Femur (tissue), 1 donor: Measurements from ENCODE around the gene NSG1.

Experiments used
- DNase-seq: peaks from one replicate; pipeline ENCODE4 v3.0.0-alpha.2; 2017

Gene NSG1

DNA sequence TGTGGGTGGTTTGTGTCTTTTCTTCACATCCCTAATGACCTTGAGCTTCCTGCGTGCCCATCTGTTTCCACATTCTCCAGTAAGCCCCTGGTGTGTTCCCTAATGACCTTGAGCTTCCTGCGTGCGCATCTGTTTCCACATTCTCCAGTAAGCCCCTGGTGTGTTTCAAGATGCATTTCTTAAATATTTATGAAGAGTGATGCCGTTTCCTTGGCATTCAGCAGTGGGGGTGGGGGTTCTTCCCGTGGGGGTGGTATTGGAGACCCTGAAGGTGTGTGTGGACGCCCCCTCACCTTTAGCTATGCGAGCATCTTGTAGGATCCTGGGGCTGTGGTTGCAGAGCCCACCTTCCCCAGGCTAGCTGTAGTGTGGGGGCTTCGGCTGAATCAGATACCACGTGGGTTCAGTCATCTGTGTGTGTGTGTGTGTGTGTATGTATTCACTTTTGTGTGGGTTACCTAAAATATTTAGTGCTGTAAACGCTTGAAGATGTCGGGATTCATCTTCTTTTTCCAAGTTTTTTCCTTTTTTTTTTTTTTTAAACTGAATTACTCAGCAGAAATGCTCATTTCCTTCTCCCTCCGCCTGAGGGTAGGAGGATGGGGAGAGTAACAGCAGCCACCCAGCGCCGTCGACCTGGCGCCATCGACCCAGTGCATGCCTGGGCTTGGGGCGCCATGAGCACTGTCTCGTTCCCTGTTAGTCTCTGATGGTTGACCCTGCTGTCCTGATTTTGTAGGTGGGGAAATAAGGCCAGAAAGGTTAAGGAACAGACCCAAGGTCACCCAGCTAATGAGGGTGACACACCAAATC, 9.9 kb downstream of the NSG1 start:
- no peak for DNase-seq

DNA sequence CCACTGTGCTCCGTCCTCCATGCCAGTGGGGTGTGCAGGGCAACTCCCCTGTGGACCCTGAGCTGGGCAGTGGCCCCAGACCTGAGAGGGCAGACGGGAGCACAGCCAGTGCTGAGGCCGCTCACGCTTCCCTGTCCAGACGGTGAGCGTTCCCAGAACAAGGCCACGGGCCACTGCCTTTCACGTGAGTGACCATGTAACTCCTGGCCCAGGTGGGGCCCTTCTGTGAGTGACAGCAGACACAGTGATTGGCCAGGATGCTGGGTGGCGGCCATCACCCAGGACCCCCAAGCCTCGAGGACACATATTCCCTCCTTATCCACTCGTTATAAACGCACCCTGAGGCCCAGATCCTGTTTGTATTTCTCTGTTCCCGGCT, 10.5 kb downstream of the NSG1 start:
- DNase-seq, result no peak

DNA sequence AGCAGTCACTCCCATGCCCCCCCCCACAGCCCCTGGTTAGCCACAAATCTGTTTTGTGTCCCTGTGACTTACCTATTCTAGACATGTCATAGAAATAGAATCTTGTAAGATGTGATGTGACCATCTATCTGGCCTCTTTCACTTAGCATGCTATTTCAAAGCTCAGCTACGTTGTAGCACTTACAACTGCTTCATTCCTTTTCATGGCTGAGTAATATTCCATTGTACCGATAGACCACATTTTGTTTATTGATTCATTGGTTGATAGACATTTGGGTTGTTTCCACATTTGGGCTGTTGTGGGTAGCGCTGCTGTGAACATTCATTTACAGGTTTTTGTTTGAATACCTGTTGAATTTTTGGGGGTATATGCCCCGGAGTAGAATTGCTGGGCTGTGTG, 11.5 kb downstream of the NSG1 start:
- no peak for DNase-seq

DNA sequence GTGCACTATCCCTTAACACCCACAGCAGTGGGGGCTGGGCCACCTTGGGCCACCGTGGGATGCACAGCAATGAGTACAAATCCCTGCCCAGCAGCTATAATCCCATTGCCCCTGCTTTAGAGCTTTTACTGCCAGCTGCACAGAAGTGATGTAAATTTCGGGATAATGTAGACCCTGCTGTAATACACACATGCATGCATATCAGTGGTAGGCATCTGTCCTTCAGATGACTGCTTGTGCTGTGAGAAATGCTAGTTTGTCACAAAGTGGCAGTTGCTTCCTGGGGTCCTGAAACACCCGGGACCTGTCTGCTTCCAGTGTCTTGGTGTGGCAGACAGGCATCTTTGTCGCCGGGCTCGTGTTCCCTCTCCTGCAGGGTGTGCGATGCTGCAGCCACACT, 14.1 kb downstream of the NSG1 start:
- no peak for DNase-seq

DNA sequence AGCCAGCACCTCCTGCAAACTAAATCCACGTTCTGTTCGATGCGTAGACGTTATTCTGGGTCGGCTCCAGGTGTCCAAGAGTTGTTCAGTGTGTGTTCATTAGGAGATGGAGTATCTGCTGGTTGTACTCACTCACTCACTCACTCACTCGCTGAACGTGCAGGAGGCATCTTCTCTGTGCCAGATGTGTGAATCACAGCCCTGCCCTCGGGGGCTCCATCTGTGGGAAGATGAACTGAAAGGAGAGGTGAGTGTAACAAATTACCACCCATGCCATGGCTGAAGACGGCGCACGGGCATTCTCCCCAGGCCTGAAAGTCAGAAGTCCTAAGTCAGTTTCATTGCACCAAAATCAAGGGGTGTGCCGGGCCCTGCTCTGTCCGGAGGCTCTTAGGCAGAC, 16.1 kb downstream of the NSG1 start:
- DNase-seq, result no peak

DNA sequence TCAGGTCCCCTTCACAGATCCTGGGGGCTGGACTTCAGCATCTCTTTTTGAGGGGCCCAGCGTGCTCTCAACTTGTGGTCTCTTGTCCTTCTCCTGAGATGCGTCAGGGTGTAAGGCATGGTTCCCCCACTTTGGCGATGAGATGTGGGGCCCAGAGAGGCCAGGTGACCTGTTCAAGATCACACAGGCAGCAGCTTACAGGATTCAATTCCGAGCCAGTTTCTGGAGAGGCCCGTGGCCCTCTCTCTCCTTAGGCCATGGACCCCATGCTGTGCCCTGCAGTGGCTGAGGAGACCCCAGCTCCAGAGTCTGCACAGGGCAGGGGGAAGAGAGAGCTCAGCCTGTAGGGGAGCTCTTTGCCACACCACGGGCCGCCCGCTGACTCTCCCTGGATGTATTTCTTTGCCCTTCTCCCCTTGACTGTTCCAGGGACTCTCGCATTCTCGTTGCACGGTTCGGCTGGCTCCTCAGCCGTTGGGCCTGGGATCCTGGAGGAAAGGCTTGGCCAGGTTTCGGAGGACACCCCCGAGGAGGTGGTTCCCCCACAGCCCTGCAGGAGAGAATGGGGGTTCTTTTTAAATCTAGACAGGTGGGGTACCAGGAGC, 18.6 kb downstream of the NSG1 start:
- no peak for DNase-seq

DNA sequence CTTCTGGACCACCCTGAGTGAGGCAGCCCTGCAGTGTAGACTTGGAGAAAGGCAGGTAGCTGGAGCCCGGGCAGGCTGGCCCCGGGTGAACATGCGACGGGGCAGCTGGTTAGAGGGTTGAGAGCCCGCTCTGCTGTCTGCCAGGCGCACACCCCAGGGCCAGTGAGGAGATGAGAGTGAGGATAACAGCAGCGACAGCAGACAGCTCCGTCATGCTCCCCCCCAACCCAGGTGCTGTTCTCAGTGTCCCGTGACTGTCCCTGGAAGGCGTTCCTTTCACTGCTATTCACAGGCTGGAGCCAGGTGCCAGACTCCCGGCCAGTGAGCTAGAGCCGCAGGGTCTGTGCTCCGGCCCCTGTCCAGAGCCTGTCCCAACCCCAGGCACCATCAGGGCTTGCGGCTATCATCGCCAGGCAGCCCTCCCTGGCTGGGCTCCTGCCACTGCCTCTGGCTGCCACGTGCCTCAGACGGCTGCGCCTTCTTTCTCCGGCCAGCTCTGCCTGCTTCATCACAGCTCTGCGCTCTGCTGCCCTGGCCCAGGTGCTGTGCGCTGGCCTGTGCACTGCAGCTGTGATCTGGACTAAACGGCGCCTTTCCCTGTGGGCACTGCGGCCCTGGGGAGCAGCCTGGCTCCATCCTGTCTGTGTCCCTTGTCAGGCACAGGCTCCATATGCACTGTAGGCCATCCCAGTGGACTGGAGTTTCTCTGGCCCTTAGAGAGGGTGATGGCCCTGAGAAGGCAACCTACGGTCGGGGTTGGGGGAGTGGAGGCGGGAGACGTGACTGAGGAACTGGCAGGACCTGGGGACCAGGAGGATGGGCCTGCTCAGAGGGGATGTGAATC, 19.8 kb downstream of the NSG1 start:
- no peak for DNase-seq

DNA sequence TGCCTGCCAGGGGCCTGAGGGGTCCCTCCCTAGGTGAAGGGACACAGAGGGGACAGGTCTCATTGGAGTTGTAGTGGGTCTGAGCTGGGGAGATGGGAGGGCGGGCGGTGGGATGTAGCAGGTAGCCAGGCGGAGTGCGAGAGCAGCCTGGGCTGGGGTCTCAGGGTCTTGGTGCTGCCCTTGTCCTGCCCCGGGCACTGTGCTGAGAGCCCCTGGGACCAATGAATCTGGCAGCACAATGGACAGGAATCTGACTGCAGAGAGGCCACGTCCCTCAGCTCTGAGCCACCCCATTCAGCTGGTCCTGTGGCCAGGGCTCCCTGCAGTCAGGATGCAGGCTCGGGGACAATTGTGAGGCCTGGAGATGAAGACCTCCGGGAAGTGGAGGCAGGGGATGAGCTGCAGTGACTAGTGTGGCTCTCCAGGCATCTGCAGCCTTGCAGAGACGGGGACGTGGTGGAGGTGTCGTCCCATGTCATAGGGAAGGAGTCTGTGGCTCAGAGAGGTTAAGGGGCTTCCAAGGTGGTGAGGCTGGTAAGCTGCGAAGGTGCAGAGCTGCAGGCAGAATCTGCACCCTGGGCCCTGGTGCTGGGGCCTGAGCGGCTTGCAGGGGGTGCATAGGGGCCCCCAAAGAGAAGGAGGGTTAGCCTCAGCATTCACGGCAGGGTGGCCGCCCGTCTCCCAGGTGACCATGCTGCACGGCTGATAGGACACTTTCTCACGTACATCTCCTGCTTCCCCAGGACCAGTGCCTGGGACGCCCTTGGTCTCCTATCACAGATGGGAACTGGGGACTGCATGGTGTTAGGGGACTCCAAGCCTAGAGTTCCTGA, 20.6 kb downstream of the NSG1 start:
- DNase-seq, result no peak

DNA sequence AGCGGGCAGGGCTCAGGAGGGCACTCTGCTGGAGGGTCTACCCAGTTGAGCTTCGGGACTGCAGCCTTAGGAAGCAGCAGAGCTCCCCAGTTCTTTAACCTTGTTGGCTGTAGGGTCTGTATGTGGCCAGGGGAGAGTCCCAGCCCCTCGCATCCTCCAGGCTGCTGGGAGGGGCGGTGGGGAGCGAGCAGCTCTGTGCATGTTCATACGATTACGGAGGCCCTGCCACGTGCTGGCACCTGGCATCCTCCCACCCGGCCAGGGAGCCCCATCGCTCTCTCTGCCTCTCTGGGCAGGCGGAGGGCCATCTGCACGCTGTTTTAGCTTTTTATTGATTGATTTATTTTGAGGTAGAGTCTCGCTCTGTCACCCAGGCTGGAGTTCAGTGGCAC, 21.2 kb downstream of the NSG1 start:
- no peak for DNase-seq

DNA sequence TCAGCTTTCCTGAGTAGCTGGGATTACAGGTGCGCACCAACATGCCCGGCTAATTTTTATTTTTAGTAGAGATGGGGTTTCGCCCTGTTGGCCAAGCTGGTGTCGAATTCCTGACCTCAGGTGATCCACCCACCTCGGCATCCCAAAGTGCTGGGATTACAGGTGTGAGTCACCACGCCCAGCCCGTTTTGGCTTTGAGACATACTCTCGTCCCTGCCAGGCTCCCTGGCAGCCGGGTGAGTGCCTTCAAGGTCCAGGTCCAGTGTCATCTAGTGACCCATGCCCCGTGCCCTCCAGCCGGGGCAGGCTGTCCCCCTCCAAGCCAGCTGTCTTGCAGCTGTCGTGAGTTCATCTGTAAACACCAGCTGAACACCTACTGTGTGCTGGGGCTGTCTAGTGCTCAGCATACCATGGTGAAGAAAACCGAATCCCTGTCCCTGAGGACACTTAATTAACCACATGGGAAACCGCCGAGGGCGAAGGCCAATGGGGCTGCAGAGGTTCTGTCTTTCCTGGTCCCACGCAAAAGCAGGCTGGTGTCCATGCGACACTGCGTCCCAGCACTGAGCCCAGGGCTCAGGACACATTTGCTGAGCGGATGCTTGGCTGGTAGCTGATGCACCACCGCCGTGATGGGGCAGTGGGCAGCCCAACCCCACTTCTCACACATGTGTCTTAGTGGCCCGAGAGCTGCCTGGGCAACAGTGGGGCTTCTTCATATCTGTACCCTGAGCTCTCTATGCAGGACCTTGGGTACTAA, 21.9 kb downstream of the NSG1 start:
- DNase-seq, result no peak

DNA sequence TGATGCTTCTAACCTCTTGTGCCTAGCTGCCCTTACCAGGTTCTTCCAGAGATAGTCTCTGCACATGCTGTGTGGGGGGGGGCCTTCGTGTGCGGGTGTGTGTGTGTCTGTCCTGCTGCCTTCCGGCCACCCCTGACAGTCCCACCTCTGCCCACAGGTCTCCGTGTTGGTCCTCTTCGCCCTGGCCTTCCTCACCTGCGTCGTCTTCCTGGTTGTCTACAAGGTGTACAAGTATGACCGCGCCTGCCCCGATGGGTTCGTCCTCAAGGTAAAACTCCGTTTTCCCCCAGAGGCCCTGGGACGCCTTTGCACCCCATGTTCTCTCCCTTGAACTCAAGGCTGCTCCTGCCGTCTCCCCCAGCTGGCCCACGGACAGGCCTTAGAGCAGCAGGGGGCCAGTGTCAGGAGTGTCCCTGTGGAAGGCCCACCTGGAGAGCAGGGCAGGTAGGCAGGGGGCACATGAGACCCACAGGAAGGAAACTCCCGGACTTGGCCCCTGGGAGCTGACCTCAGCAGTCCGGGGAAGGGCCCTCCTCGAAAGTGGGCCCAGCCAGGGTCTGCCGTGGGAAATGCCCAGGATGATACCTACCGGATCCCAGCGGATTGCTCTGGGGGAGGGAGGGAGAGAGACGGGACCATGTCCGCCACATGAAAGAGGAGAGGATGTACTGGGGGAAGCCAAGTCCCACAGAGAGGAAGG, 22.7 kb downstream of the NSG1 start:
- DNase-seq, result no peak

DNA sequence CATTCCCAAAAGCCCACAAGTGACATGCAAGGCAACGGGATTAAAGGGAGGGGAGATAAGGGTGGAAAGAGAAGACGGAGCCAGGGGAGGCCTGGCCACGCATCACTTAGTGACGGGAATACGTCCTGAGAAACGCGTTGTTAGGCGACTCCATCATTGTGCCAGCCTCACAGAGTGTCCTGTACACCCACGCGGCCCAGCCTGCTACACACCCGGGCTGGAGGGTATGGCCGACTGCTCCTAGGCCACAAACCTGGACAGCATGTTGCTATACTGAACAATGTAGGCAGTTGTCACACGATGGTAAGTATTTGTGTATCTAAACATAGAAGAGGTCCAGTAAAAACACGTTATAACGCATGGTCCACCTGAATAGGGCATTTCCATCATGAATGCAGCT, 23.4 kb downstream of the NSG1 start:
- DNase-seq, result no peak

DNA sequence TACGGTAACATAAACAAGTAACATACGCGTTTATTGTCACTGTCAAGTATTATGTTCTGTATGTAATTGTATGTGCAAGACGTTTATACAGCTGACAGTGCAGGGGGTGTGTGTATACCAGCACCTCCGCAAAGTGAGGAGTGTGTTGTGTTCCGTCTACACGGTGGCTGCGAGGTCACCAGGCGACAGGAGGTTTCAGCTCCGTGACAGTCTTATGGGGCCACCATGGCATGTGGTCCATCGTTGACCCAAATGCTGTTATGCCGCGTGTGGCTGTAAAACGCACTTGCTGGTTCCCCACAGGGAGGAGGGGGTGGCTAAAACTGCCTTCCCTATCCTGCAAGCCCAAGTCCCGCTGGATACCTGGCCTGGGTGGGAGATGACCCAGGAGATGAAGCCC, 25.0 kb downstream of the NSG1 start:
- no peak for DNase-seq

DNA sequence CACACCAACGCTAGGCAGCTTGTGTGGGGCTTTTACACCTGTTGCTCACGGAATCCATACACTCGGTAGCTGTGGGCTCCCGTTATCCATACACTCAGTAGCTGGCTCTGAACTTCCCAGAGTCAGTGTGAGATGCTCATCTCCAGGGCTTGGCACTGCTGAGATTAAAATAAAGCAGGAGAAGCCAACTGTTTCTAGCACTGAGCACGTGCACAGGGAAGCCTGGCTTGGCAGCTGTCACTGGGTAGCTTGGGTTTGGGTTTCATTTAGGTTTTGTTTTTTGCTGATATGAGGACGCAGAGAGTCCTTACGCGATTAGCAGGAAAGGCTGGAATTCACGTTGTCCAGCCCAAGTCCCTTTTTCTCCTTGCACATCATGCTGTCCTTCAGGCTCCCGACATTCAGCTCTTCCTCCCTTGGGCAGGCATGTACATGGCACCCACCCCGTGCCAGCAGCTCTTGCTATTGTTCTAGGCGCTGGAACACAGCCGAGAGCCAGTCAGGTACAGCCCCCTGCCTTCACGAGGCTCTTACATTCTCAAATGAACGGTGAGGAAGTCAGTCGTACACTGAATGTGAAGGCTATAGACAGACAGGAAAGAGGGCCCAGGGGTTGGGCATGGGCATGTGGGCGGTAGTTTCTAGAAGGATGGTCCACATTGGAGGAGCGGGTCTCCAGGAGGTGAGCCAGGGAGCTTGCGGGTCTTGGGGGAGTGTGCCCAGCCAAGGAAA, 25.9 kb downstream of the NSG1 start:
- no peak for DNase-seq

DNA sequence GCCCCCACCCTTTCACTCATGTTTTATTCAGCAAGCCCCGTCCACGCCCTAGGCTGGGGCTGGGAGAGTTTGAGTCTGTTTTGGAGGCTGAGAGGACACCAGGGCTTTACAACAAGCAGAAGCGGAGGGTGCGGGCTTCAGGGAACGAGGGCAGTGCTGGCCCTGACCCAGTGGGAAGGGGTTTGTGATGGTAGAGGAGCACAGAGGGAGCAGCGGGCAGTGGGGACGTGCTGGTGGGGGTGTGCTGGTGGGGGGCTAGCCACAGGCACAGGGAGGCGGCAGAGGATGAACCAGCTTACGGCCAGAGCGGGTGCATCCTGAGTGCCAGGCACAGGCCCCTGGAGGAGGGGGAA, 26.4 kb downstream of the NSG1 start:
- no peak for DNase-seq

DNA sequence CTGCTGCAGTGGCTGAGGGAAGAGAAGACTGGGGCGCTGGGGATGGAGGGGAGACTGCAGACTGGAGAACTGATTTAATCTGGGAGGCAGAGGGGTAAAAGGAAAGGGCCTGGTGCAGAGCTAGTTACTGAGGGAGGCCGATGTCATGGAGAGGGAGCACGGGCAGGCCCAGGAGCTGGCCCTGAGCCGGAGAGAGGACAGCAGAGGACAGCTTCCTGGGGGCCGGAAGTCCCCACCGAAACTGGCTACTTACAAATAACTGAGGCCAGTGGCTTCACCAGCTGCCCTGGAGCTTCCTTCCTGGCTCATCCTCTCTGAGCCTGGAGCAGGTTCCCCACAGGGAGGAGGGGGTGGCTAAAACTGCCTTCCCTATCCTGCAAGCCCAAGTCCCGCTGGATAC, 26.9 kb downstream of the NSG1 start:
- no peak for DNase-seq

DNA sequence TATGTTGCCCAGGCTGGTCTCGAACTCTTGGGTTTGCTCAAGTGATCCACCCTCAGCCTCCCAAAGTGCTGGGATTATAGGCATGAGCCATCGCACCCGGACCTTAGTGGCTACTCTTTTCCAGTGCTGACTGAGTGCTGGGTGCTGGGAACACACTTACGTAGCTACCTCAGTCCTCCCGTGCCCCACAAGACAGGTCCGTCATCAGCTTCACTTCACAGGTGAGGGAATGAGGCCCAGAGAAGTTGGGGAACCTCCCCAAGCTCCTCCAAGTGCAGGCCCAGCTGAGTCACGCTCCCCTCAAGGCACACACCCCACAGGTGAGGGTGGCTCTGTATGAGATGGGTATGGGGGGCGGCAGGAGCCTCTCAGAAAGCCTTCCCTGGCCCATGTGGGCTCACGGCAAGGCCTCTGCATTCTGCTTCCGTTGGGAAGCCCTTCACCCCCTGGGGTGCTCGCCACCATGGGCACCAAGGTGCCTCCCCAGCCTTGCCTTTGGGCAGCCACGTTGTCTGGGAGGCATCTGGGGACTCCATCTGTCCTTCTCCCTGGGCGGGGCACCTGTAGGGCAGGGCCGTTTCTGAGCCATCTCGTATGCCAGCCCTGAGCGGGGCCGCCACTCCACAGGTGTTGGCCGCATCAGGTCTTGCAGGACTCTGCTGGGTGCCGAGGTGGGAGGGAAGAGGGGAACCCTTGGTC, 28.4 kb downstream of the NSG1 start:
- DNase-seq, result no peak

DNA sequence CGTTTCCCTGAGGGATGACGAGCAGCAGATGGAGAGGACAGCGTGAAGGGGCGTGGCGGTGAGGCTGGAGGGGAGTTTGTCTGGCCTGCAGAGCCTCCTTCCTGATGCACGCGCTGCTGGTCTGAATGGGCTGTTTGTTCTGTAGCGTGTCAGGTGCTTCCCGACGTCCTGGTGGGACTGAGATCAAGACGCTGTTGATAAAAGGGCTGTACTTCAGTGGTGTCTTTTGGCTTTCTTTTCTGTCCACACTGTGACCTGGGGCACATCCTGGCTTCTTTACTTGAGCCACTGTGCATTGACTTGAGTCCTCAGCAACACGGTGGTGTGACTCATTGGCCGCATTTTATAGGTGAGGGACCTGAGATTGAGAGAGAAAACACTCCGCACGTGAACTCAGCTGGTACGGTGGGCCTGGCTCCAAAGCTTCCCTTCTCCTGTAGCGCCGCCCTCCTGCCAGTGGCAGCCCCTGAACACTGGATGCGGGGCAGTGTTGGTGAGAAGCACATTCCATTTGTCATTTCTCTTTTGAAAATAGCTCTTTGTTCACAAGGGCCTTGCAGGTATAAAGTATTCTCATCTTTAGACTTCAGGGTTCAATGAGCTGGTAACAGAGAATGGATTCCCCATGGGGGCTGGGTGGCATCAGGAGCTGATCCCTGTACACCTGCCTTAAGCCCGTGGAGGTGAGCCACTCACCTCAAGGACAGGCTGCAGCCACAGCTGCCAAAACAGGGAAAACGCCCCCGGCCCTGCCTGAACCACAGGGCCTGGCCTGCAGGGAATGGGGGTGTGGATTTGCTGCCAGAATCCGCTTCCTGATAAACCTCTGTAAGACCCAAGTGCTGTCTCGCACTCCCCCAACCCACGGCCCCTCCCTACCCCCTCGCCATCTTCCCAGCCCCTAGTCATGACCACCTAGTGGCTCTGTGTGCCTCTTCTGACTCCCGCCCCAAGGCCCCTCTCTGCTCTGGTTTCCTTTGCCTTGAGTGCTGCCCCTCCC, 29.2 kb downstream of the NSG1 start:
- DNase-seq, result no peak

DNA sequence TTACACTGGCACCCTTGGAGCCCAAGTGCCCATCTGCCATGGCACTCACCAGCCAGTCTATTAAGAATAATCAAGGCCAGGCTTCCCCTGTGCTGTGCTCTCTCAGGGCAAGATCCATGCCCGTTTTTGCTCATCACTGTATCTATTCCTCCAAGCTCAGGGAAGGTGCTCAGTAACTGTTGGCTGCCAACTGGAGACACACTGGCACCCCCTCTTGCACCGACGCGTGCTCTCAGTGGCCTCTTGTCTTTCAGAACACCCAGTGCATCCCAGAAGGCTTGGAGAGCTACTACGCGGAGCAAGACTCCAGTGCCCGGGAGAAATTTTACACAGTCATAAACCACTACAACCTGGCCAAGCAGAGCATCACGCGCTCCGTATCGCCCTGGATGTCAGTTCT, 30.1 kb downstream of the NSG1 start:
- DNase-seq, result no peak
